NCI-H82 (cell line): ENCODE data around the gene ZNF407.
A peak's percentile ranks its signal among the peaks of the same experiment; 100 is the strongest.

Experiments used
- DNase-seq: peaks from one replicate; lab custom pipeline; 2025; lab: John Stamatoyannopoulos, UW

The ZNF407 gene

GRCh38 chr18:74828200-74828599 lies 230.5 kb downstream of the ZNF407 start:
- no peak for DNase-seq

GRCh38 chr18:74831571-74832250 lies 234.0 kb downstream of the ZNF407 start:
- DNase-seq: no peak

- no peak for DNase-seq
Measured at GRCh38 chr18:74832381-74832780, 234.7 kb downstream of the ZNF407 start.

GRCh38 chr18:74832999-74833398 lies 235.3 kb downstream of the ZNF407 start:
- no peak for DNase-seq

- no peak for DNase-seq
Measured at GRCh38 chr18:74834424-74835309, 237.0 kb downstream of the ZNF407 start.

GRCh38 chr18:74836296-74837139 lies 238.8 kb downstream of the ZNF407 start:
- peak; percentile 73 for DNase-seq

- DNase-seq: no peak
Measured at GRCh38 chr18:74840492-74841167, 243.0 kb downstream of the ZNF407 start.

GRCh38 chr18:74841248-74841647 lies 243.6 kb downstream of the ZNF407 start:
- no peak for DNase-seq

- no peak for DNase-seq
Measured at GRCh38 chr18:74849301-74849700, 251.6 kb downstream of the ZNF407 start.

GRCh38 chr18:74856434-74856833 lies 258.8 kb downstream of the ZNF407 start:
- DNase-seq: peak; percentile 46

GRCh38 chr18:74856928-74857327 lies 259.3 kb downstream of the ZNF407 start:
- peak; percentile 98 for DNase-seq

GRCh38 chr18:74857901-74858300 lies 260.2 kb downstream of the ZNF407 start:
- DNase-seq: peak; percentile 9

GRCh38 chr18:74861154-74861553 lies 263.5 kb downstream of the ZNF407 start:
- peak; percentile 85 for DNase-seq

GRCh38 chr18:74862094-74862493 lies 264.4 kb downstream of the ZNF407 start:
- no peak for DNase-seq

- no peak for DNase-seq
Measured at GRCh38 chr18:74866577-74866976, 268.9 kb downstream of the ZNF407 start.

- DNase-seq: no peak
Measured at GRCh38 chr18:74868461-74868860, 270.8 kb downstream of the ZNF407 start.

GRCh38 chr18:74869904-74870863 lies 272.5 kb downstream of the ZNF407 start:
- DNase-seq: peak; percentile 15

- no peak for DNase-seq
Measured at GRCh38 chr18:74870950-74871349, 273.3 kb downstream of the ZNF407 start.

- DNase-seq: no peak
Measured at GRCh38 chr18:74873629-74874028, 276.0 kb downstream of the ZNF407 start.

GRCh38 chr18:74874351-74874750 lies 276.7 kb downstream of the ZNF407 start:
- no peak for DNase-seq
